ENCODE results near the gene SETDB1. TPM values are rescaled to one million over a fixed set of nuclear protein-coding genes. Genes with fewer than 3 reads are reported as not detected.

Gene SETDB1
- total and polyA plus RNA-seq, 4 experiments from 2014 or later, result 9.8 to 72.6 (median 42.8) TPM

DNA sequence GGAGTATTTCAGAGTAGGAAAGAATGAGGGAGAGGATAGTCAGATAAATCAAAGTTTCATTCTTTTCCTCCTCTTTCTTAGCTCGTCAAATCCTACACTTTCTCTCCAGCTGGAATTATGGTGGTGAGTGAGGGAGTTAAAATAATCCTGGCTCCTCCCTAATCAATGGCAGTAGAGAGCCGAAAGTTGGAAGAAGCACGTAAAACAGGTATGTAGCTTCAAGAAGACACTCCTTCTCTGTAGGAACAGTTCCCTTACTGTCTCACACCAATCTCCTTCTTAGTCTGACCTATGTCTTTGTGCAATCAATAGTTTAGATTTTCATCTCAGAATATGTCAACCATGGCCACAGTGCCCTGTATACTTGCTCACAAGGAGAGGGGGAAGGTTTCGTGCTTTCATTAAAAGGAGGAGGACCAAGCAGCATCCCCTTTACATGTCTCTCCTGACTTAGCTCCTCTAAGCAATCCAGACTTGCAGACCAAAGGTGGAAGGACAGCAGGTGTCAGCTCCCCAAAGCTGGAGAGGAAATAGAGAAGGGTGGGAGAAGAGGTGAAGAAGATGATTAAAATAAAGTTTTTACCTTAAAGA is 79.7 kb downstream of the SETDB1 start:
- Mint-ChIP-seq H3K27me3 (no peaks in the 10 kb centered on the region), H3K36me3 (peaks cover 13 to 41% of the 10 kb centered on the region in 2 donors), H3K4me1 (peaks cover 54 to 98% (median 76%) of the 10 kb centered on the region in 4 donors), H3K27ac (peak overlapping the region; percentile 90 to 100 (median 99)), H3K9me3 (no peaks in the 10 kb centered on the region), H3K4me3 (peak overlapping the region; percentile 88 to 99 (median 94))
- Histone ChIP-seq H3K4me3 (ENCODE audit: low read length in 2 of 2) (peak overlapping the region; percentile 54 to 71), H3K9me3 (ENCODE audit: control insufficient read depth in 1 of 2, low read length in 2 of 2) (no peaks in the 10 kb centered on the region), H3K36me3 (ENCODE audit: insufficient read depth, low read length) (peaks cover 7% of the 10 kb centered on the region), H3K27me3 (ENCODE audit: insufficient read depth, low read length) (no peaks in the 10 kb centered on the region), H3K27ac (ENCODE audit: low read depth, low read length) (peak overlapping the region; percentile 88), H3K4me1 (ENCODE audit: insufficient read depth, low read length) (peaks cover 83% of the 10 kb centered on the region)
- intact Hi-C loops (cut with micrococcal nuclease), result loop anchor here (1.0 to 5.0 kb wide), 7 partner anchors 10 to 644 kb away; partner anchors contain the start of genes ARNT, CERS2, RPRD2 and TNFAIP8L2
- no peak for DNase-seq
- CTCF ChIA-PET (ENCODE audit: partially characterized antibody), result interaction anchor here (0.8 to 14.9 kb wide), 12 partner anchors 10 to 150 kb away, joined by 4 to 255 read pairs (median 7); partner anchors contain the start of genes ANXA9, C1orf56, CDC42SE1 and CERS2
- POLR2A ChIA-PET (ENCODE audit: partially characterized antibody), result interaction anchor here (0.6 to 3.9 kb wide), 19 partner anchors 9 to 723 kb away, joined by 3 to 34 read pairs (median 5); partner anchors contain the start of genes C1orf56, CDC42SE1, CERS2 and GABPB2

GRCh38 chr1:151006327-151007052 is 80.3 kb downstream of the SETDB1 start, which contains the start of gene MINDY1:
MINDY1 (minus strand) TSS chr1:151006902; CDS start chr1:151002617, 4,285 bp downstream.
- H3K27ac Mint-ChIP-seq, result peak within 1 kb of the TSS; percentile 90 to 100 (median 99)
- peak within 1 kb of the TSS; percentile 71 to 92 for H3K4me3 ChIP-seq (ENCODE audit: low read length in 2 of 2)
- H3K4me3 Mint-ChIP-seq, result peak within 1 kb of the TSS; percentile 88 to 99 (median 95)
- peaks cover 56 to 98% (median 76%) of the 10 kb centered on the region in 4 donors for H3K4me1 Mint-ChIP-seq
- intact Hi-C loops (cut with micrococcal nuclease), result loop anchor here (1.0 to 5.0 kb wide), 7 partner anchors 10 to 644 kb away; partner anchors contain the start of genes ARNT, CERS2, RPRD2 and TNFAIP8L2
- H3K36me3 Mint-ChIP-seq, result peaks cover 8 to 39% of the 10 kb centered on the region in 2 donors
- peaks cover 2% of the 10 kb centered on the region for H3K36me3 ChIP-seq (ENCODE audit: insufficient read depth, low read length)
- H3K27ac ChIP-seq (ENCODE audit: low read depth, low read length), result peak within 1 kb of the TSS; percentile 88
- DNase-seq, result peak; percentile 18 to 47 (median 34)
- H3K4me1 ChIP-seq (ENCODE audit: insufficient read depth, low read length), result peaks cover 85% of the 10 kb centered on the region
- ChIA-PET CTCF (ENCODE audit: partially characterized antibody) (interaction anchor here (0.7 to 14.9 kb wide), 16 partner anchors 10 to 164 kb away, joined by 3 to 255 read pairs (median 4); partner anchors contain the start of genes ANXA9, C1orf56, CDC42SE1 and CERS2), POLR2A (ENCODE audit: partially characterized antibody) (interaction anchor here (0.5 to 3.9 kb wide), 24 partner anchors 8 to 643 kb away, joined by 3 to 34 read pairs (median 4); partner anchors contain the start of genes C1orf56, CDC42SE1, CERS2 and GABPB2)
- H3K9me3 ChIP-seq (ENCODE audit: control insufficient read depth in 1 of 2, low read length in 2 of 2), result no peaks in the 10 kb centered on the region
- no peaks in the 10 kb centered on the region for H3K27me3 ChIP-seq (ENCODE audit: insufficient read depth, low read length)
- H3K9me3 Mint-ChIP-seq, result no peaks in the 10 kb centered on the region
- H3K27me3 Mint-ChIP-seq, result no peaks in the 10 kb centered on the region

DNA sequence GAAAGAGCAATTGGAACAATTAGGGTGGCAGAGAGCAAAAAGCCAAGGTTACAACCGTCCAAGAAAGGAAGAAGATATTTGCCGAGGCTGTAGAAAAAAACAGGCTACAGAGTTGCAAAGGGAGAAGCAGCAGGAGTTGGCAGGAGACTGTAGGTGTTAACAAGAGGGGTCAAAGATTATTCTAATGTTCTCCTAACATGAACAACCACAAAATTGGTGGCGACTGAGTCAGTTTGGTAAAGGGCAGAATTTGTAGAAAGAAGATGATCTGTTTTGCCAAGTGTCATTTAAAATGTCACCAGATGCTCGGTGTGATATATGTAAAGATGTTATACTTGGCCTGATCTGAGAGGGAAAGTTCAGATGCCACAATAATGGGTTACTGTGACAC is 81.7 kb downstream of the SETDB1 start:
- Histone ChIP-seq H3K9me3 (ENCODE audit: control insufficient read depth in 1 of 2, low read length in 2 of 2) (no peaks in the 10 kb centered on the region), H3K4me3 (ENCODE audit: low read length in 2 of 2) (peak overlapping the region; percentile 30 to 92), H3K4me1 (ENCODE audit: insufficient read depth, low read length) (peaks cover 71% of the 10 kb centered on the region), H3K27ac (ENCODE audit: low read depth, low read length) (peak overlapping the region; percentile 88), H3K36me3 (ENCODE audit: insufficient read depth, low read length) (no peaks in the 10 kb centered on the region), H3K27me3 (ENCODE audit: insufficient read depth, low read length) (no peaks in the 10 kb centered on the region)
- POLR2A ChIA-PET (ENCODE audit: partially characterized antibody), result interaction anchor here (1.5 to 3.9 kb wide), 9 partner anchors 13 to 311 kb away, joined by 4 to 34 read pairs (median 16); partner anchors contain the start of genes C1orf56, CDC42SE1, CERS2 and GOLPH3L
- H3K9me3 Mint-ChIP-seq, result no peaks in the 10 kb centered on the region
- peak overlapping the region; percentile 88 to 99 (median 95) for H3K4me3 Mint-ChIP-seq
- no peaks in the 10 kb centered on the region for H3K27me3 Mint-ChIP-seq
- H3K4me1 Mint-ChIP-seq, result peaks cover 48 to 94% (median 70%) of the 10 kb centered on the region in 4 donors
- intact Hi-C loops (cut with micrococcal nuclease), result loop anchor here (1.0 to 5.0 kb wide), 9 partner anchors 33 to 646 kb away; partner anchors contain the start of genes ARNT, CERS2, GABPB2 and RPRD2
- CTCF ChIA-PET (ENCODE audit: partially characterized antibody), result interaction anchor here (1.2 to 14.9 kb wide), 5 partner anchors 8 to 86 kb away, joined by 3 to 255 read pairs (median 18); partner anchors contain the start of genes ANXA9 and CERS2
- H3K27ac Mint-ChIP-seq, result peak overlapping the region; percentile 90 to 100 (median 99)
- DNase-seq, result no peak
- peaks cover 3 to 34% of the 10 kb centered on the region in 2 donors for H3K36me3 Mint-ChIP-seq

GRCh38 chr1:151008244-151009205 is 82.4 kb downstream of the SETDB1 start, which contains the start of gene PRUNE1:
PRUNE1 (plus strand) TSS chr1:151008449; CDS start chr1:151008633, 184 bp downstream.
- Histone ChIP-seq H3K27me3 (ENCODE audit: insufficient read depth, low read length) (no peaks in the 10 kb centered on the region), H3K4me3 (ENCODE audit: low read length in 2 of 2) (peak within 1 kb of the TSS; percentile 74 to 92), H3K9me3 (ENCODE audit: control insufficient read depth in 1 of 2, low read length in 2 of 2) (no peaks in the 10 kb centered on the region), H3K27ac (ENCODE audit: low read depth, low read length) (peak within 1 kb of the TSS; percentile 88), H3K36me3 (ENCODE audit: insufficient read depth, low read length) (no peaks in the 10 kb centered on the region), H3K4me1 (ENCODE audit: insufficient read depth, low read length) (peaks cover 65% of the 10 kb centered on the region)
- DNase-seq, result peak; percentile 92 to 99 (median 96)
- Mint-ChIP-seq H3K9me3 (no peaks in the 10 kb centered on the region), H3K36me3 (peaks cover 6 to 30% of the 10 kb centered on the region in 2 donors), H3K27me3 (no peaks in the 10 kb centered on the region), H3K27ac (peak within 1 kb of the TSS; percentile 90 to 100 (median 99)), H3K4me1 (peaks cover 49 to 93% (median 71%) of the 10 kb centered on the region in 4 donors), H3K4me3 (peak within 1 kb of the TSS; percentile 88 to 99 (median 95))
- ChIA-PET CTCF (ENCODE audit: partially characterized antibody) (interaction anchor here (1.5 to 4.9 kb wide), 2 partner anchors 9 to 16 kb away, joined by 3 to 18 read pairs; no protein-coding TSS in a partner anchor), POLR2A (ENCODE audit: partially characterized antibody) (interaction anchor here (0.6 to 3.4 kb wide), 5 partner anchors 28 to 158 kb away, joined by 3 to 18 read pairs (median 4); partner anchors contain the start of gene CDC42SE1)
- intact Hi-C loops (cut with micrococcal nuclease), result loop anchor here (1.0 to 5.0 kb wide), 8 partner anchors 40 to 646 kb away; partner anchors contain the start of genes ARNT, GABPB2, RPRD2 and SETDB1

- Histone ChIP-seq H3K27ac (ENCODE audit: low read depth, low read length) (peak overlapping the region; percentile 88), H3K9me3 (ENCODE audit: control insufficient read depth in 1 of 2, low read length in 2 of 2) (no peaks in the 10 kb centered on the region), H3K4me3 (ENCODE audit: low read length in 2 of 2) (peak overlapping the region in 1 of 2 donors; percentile 92), H3K27me3 (ENCODE audit: insufficient read depth, low read length) (no peaks in the 10 kb centered on the region), H3K36me3 (ENCODE audit: insufficient read depth, low read length) (no peaks in the 10 kb centered on the region), H3K4me1 (ENCODE audit: insufficient read depth, low read length) (peaks cover 58% of the 10 kb centered on the region)
- Mint-ChIP-seq H3K27me3 (no peaks in the 10 kb centered on the region), H3K27ac (peak overlapping the region; percentile 90 to 100 (median 99)), H3K4me3 (peak overlapping the region; percentile 88 to 99 (median 95)), H3K36me3 (peaks cover 8 to 30% of the 10 kb centered on the region in 2 donors), H3K4me1 (peaks cover 48 to 89% (median 69%) of the 10 kb centered on the region in 4 donors), H3K9me3 (no peaks in the 10 kb centered on the region)
- ChIA-PET POLR2A (ENCODE audit: partially characterized antibody) (interaction anchor here (1.4 to 1.9 kb wide), 3 partner anchors 48 to 157 kb away, joined by 3 to 7 read pairs (median 4); partner anchors contain the start of gene CDC42SE1), CTCF (ENCODE audit: partially characterized antibody) (interaction anchor here (0.6 to 4.9 kb wide), 3 partner anchors 10 to 90 kb away, joined by 3 to 18 read pairs (median 3); no protein-coding TSS in a partner anchor)
- no peak for DNase-seq
- intact Hi-C loops (cut with micrococcal nuclease), result loop anchor here (2.0 to 5.0 kb wide), 5 partner anchors 40 to 647 kb away; partner anchors contain the start of genes ARNT, RPRD2 and TNFAIP8L2
Observed at GRCh38 chr1:151009206-151009587, 83.0 kb downstream of the SETDB1 start.

Measured in CD4-positive, alpha-beta memory T cell (primary cell).